Brain pericyte (primary cell): ENCODE data around the gene MYH9.

ENCODE experiments used
- DNase-seq: peaks from one replicate; pipeline ENCODE4 v3.0.0-alpha.2; 2012; ENCODE audit warnings: low read depth, low spot score

Gene MYH9

DNA sequence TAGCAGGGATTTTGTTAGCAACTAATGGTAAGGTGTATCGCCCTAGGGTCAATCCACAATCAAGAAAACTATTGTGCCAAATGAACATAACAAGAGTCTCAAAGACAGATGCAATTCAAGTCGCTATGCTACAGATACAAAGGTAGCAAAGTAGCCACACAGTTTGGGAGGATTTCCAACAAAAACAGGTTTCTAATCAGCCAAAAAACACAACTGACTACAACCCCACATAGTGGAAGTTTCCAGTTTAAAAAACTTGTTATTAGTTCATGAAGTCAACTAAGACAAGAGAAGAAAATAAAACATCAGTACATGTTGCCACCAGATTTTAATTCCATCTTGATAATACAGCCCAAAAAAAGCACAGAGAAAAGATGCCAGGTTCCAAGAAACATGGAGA is 38.0 kb downstream of the MYH9 start:
- DNase-seq: no peak

DNA sequence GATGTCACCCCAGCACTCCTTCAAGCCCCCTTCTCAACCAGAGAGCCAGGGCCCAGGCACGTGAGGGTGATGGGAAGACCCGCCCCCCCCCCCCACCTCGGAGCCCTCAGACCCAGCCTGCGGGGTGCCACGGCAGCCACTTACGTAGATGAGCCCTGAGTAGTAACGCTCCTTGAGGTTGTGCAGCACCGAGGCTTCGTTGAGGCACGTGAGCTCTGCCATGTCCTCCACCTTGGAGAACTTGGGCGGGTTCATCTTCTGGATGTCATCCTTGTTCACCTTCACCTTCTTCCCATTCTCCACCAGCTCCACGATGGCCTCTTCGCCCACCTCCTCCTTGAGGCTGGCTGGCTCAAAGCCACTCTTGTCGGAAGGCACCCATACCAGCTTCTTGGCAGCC is 39.0 kb downstream of the MYH9 start:
- no peak for DNase-seq

DNA sequence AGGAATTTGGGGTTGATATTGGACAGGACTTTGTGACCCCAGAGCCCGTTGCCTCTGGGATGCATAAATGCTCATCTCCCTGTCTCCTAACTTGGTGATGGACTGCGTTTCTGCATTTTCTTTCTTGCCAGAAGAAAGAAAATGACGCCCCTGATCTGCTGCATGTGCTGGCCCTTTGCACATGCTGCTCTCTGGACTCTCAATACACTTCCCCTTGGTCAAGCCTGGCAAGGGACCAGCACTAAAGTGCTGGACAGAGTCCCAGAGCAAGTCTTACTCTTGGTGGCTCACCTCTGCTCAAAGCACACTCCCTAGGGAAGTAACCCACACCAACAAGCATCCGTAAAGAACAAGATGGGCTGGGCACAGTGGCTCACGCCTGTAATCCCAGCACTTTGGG is 40.7 kb downstream of the MYH9 start:
- no peak for DNase-seq

GRCh38 chr22:36344106-36344827 is 43.5 kb downstream of the MYH9 start:
- DNase-seq: no peak

DNA sequence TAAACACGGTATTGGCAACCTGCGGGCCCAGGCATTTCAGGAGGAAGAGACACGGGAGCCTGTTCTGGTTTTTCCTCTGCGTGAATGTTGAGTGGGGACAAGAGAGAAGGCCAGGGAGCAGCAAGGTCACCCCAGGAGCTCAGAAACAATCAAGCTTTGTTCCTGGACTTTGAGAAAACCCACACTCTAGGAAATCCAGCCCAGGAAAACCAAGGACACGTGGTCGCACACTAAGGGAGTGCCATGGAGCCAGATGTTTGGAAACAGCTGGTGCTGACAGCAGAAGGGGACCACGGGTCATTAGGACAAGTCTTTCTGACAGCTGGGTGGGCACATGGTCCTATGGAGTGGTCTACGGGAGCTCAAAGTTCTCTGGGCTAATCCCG is 44.1 kb downstream of the MYH9 start:
- no peak for DNase-seq

DNA sequence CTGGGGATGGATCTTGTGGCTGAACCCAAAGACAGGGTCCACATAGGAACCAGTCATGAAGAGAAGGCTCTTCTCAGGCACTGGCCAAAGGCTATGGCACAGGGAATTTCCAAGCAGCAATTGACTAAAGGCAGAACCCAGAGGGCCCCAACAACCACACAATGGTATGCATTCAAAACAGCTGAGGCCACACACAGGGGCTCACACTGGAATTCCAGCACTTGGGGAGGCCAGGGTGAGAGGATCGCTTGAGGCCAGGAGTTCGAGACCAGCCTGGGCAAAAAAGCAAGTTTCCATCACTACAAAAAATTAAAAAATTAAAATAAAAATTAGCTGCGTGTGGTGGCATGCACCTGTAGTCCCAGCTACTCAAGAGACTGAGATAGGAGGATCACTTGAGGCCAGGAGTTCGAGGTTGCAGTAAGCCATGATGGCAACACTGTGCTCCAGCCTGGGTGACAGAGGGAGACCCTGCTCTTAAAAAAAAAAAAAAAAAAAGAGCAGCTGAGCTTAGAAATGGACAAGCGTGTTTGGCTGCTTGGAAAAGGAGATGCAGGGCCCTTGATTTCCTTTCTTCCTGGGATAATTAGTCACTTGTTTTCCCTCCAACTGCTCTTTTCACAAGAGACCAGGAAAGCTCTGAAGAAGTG is 44.6 kb downstream of the MYH9 start:
- DNase-seq: no peak

DNA sequence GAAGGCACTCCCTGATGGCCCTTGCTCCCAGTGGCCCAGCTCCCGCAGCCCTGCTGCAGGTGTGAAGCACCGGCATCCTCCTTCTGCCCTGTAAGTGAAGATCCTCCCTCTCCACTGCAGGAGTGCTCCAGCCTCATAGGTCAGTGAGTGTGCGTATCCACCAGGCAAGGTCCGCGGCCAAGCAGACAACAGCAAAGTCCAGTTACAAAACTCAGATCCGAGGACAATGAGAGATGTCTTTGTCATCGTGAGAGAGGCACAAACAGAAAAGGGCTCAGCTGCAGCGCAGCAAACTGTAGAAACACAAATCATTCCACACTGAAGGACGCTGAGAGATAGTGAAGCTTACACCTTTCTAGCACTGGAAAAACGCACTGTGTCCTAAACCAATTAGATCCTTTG is 46.1 kb downstream of the MYH9 start:
- DNase-seq: no peak

DNA sequence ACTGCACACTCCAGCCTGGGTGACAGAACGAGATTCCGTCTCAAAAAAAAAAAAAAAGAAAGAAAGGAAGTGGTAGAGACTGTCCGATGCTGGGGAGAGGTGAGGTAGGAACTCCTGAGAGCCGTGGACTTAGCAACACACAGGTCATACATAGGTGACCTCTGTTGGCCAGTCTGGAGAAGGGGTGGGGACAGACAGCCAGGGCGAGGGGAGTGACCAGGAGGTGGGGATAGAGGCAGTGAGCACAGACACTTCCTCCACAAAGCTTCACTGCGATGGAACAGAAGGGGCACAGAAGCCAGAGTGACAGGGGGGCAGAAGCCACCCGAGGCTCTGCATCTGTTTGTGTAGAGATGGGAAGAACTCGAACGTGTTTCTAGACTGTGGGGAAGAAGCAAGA is 47.1 kb downstream of the MYH9 start:
- DNase-seq: no peak

DNA sequence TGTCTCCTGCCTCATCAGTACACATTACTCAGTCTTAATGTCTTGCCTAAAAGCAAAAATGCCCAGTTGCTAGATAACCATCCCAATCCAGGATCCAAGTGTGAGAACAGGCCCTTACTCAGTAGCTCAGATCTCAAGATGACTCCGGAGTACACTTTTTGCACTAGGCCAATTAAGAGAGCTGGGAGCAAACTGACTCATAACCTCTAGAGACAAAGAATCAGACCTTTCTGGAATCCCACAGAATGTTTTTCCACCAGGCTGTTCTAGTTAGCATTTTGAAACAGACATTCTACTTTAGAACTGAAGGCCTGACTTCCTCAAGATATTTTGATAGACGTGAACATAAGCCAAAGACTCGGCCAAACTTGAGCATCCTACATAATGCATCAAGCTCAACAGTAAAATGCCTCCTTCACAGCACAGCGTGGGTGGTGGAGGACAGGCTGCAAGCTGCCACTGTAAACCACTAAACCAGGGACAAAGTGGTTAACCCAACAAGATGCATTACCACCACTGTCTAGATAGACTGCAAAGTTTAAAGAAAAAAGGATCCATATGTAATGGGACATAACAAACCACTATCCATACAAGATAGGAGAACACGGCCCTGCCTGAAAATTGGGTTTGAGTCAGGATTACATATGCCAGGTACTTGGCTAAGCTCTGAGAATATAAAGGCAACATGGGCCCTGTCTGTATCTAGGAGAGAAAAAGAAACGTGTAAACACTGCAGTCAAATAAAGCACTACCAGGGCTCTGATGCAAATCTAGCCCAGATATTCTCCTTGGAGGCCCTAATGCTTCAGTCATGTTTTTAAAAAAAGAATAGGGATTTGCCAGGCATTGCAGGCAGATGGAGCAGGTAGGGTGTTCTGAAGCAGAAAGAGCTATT is 48.3 kb downstream of the MYH9 start:
- DNase-seq: no peak

GRCh38 chr22:36337365-36338130 is 50.2 kb downstream of the MYH9 start:
- no peak for DNase-seq

GRCh38 chr22:36336246-36337182 is 51.3 kb downstream of the MYH9 start:
- no peak for DNase-seq

DNA sequence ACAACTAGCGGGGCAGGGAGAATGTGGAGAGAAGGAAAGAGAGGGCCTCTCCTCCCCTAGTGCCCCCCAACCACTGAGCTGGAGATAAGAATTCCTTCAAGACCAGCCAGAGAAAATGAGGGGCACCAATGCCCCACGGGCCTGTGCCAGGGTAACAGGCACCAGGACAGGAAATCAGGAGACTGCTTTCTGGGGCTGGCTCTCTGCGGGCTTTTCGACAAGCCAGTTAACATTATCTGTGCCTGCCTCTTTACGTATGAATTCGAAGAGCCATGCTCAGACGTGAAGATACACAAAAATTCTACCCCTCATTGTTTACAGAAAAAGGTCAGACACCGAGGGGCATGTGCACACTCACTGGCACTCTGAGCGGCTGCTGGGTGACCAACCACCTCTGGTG is 52.1 kb downstream of the MYH9 start:
- DNase-seq: no peak

DNA sequence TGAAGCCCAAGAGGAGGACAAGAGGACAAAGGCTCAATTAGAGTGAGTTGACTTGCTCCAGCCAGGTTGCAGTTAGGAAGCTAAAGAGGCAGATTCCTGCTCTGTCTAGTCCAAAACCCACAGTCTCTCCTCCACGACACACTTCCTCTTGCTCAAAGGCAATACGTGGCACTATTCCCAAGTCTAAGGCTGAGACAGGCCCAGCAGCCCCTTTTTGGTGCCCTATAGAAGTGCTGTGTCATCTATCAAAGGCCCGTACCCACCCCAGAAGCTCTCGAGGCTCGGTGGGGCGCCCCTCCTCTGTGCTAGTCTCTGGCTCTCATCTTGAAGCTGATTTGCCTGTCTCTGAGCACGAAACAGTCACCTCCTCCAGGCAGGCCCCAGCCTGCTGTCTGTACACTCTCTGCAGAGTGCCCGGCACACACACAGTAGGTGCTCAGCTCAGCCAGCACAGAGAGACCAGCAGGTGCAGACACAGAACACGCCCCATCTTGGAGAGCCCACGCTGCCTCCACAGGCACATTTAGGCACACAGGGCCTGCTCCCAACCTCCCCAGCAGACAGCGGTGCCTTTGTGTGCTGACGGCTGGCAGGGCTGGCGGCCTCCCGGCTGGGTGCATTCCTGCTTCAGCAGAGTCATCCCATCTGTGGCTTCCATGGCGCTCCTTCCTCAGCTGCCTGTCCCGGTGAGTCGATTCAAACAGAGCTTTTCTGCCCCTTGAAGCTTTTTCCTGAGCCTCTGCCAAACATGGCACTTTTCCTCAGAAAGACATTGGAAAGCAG is 52.8 kb downstream of the MYH9 start:
- no peak for DNase-seq

DNA sequence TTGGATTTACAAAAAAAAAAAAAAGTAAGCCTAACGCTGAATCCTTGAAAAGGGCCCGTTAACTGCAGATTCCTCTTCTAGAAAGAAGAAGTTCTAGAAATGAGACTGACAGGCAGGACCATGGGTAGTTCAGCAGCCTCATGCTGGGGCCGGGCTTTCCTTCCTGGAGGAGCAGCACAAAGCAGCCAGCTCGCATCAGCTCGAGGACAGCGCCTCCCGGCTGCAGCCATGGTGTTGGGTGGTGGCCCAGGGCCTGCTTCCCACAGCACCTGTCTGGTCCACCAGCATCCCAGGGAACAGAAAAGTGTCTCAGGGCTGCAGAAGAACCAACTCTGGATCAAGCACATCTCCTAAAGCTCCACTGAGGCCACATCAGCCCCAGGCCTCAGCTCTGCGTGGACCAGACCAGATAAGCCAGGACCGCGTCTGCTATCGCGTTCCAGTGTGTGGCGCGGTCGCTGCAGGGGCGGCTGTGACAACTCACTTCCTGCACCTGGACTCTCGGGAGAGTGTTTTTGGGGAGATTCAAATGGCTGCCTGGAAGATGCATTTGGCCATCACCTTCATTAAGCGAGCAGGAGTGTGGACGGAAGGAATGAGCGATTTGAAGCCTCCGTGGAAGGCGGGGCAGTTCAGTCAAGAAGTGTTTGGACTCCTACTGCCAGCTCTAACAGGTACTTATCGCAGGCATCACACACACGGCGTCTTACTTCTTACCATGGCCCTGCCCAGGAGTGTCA is 53.5 kb downstream of the MYH9 start:
- no peak for DNase-seq

GRCh38 chr22:36333644-36334043 is 54.1 kb downstream of the MYH9 start:
- DNase-seq: no peak

- no peak for DNase-seq
Measured at GRCh38 chr22:36332623-36333332, 55.0 kb downstream of the MYH9 start.

DNA sequence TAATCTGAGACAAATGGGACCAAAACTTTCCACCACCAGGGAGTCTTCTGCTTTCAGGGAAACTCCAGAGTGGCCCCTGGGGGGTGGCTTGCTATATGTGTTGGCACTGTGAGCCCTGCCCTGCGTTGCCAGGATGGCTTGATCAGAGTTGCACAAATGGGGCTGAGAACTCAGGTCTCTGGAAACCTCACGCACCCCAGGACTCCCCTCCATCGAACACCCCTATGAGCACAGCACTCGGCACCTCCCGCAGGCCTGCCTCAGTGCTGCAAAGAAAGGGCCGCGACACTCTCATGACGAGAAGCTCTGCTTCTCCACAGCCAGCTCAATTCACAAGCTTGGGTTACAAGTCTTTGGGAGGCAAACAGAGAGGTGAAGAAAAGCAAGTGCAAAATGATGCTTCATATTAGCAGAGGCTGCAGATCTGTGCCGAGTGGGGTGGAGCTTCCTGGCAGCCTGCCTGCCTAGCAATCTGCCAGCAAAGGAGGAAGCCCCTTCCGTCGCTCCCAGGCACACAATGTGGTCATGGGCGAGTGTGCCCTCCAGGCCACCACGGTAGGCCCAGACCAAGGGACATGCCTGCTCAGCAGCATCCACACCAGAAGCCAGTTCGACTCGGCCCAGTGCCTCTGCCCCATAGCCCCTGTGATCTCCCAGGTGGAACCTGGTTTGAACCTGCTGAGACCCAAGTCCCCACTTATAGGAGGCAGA is 55.7 kb downstream of the MYH9 start:
- DNase-seq: no peak
